DOHH2 (cell line): ENCODE results near the gene RASGRF1.

ENCODE experiments used
- H3F3A ChIP-seq: fragments of 200-600 bp; sonication (generic), shearing (Covaris generic); 2 replicates; pipeline ENCODE4 v1.6.0; 2016; ENCODE audit warnings: antibody characterized with exemption, mild to moderate bottlenecking; ENCODE audit not compliant: control insufficient read depth, insufficient read depth
- H3K27ac ChIP-seq: fragments of 200-600 bp; sonication (generic); 2 replicates; pipeline ENCODE4 v1.5.1; 2014; ENCODE audit warnings: low read depth, mild to moderate bottlenecking, low read length, moderate library complexity
- H3K27me3 ChIP-seq: fragments of 200-600 bp; sonication (generic); 2 replicates; pipeline ENCODE4 v1.6.1; 2014; ENCODE audit warnings: mild to moderate bottlenecking, low read length, mixed read lengths; ENCODE audit not compliant: control insufficient read depth
- H3K36me3 ChIP-seq: fragments of 200-600 bp; sonication (generic); 2 replicates; pipeline ENCODE4 v1.6.1; 2014; ENCODE audit warnings: mild to moderate bottlenecking, low read length, moderate library complexity, mixed read lengths; ENCODE audit not compliant: control insufficient read depth
- H3K4me1 ChIP-seq: fragments of 200-600 bp; sonication (generic); 2 replicates; pipeline ENCODE4 v1.6.1; 2014; ENCODE audit warnings: mild to moderate bottlenecking, low read length, mixed read lengths; ENCODE audit not compliant: control insufficient read depth
- H3K4me2 ChIP-seq: fragments of 200-600 bp; sonication (generic); 2 replicates; pipeline ENCODE4 v1.6.0; 2014; ENCODE audit warnings: mild to moderate bottlenecking, low read length, moderate library complexity
- H3K4me3 ChIP-seq: fragments of 200-600 bp; sonication (generic); 2 replicates; pipeline ENCODE4 v1.5.1; 2014; ENCODE audit warnings: mild to moderate bottlenecking, low read length, mixed read lengths
- H3K79me2 ChIP-seq: fragments of 200-600 bp; sonication (generic); 2 replicates; pipeline ENCODE4 v1.6.1; 2014; ENCODE audit warnings: mild to moderate bottlenecking, low read length, mixed read lengths; ENCODE audit not compliant: control insufficient read depth
- H3K9me2 ChIP-seq: fragments of 200-600 bp; sonication (generic); replicated peaks from 2 replicates; pipeline ENCODE4 v1.6.1; 2014; ENCODE audit warnings: mild to moderate bottlenecking, low read length, mixed read lengths; ENCODE audit not compliant: control insufficient read depth
- H3K9me3 ChIP-seq: fragments of 200-600 bp; sonication (generic); 2 replicates; pipeline ENCODE4 v1.6.1; 2014; ENCODE audit warnings: antibody characterized with exemption, low read length, mixed read lengths; ENCODE audit not compliant: control insufficient read depth, insufficient read depth
- H4K20me1 ChIP-seq: fragments of 200-600 bp; sonication (generic); 2 replicates; pipeline ENCODE4 v1.6.0; 2014; ENCODE audit warnings: low read depth, mild to moderate bottlenecking, antibody characterized with exemption, low read length, moderate library complexity; ENCODE audit not compliant: control insufficient read depth, insufficient read depth
- EZH2phosphoT487 ChIP-seq: fragments of 200-600 bp; sonication (generic); IDR thresholded peaks from 2 replicates; pipeline ENCODE4 v1.6.1; 2017; ENCODE audit warnings: borderline replicate concordance, mild to moderate bottlenecking, antibody characterized with exemption, low read length, moderate library complexity, mixed read lengths
- TF ChIP-seq, protein P1 (sequence below): fragments of 200-600 bp; sonication (generic); IDR thresholded peaks from one replicate; pipeline ENCODE4 v1.5.1; 2014; ENCODE audit warnings: antibody characterized with exemption, mild to moderate bottlenecking, low read depth, low read length; ENCODE audit not compliant: poor library complexity, severe bottlenecking

The RASGRF1 gene

DNA sequence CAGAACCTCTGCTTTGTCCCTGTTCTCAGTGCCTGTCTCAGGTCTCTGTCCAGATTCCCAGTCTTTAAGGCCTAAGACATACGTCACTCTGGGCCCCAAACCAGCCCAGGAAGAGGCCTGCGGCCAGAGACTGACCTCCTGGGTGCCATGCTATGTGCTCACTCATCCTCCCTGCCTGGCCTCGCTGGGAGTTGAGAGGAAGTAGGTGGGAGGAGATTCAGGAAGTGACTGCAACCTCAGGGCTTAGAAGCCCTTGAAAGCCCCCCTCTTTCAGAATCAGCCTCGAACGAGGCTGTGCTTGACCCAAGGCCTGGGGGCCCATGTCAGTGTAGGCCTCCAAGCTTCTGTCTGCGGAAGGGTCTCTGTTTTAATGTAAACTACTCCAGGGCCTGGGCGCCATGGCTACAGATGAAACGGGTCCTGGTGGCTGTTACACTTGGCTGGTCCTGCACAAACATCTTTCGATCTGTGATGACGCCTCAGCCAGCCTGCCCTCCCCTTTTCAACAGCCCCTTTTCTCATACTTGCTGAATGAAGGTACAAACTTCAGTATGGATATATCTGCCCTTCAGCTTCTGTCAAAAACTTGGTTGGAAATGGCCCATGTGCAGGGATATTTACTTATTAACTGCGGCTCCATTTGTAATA, 11.7 kb downstream of the RASGRF1 start:
- TF ChIP-seq, protein P1, sequence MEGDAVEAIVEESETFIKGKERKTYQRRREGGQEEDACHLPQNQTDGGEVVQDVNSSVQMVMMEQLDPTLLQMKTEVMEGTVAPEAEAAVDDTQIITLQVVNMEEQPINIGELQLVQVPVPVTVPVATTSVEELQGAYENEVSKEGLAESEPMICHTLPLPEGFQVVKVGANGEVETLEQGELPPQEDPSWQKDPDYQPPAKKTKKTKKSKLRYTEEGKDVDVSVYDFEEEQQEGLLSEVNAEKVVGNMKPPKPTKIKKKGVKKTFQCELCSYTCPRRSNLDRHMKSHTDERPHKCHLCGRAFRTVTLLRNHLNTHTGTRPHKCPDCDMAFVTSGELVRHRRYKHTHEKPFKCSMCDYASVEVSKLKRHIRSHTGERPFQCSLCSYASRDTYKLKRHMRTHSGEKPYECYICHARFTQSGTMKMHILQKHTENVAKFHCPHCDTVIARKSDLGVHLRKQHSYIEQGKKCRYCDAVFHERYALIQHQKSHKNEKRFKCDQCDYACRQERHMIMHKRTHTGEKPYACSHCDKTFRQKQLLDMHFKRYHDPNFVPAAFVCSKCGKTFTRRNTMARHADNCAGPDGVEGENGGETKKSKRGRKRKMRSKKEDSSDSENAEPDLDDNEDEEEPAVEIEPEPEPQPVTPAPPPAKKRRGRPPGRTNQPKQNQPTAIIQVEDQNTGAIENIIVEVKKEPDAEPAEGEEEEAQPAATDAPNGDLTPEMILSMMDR, result no peak
- TF ChIP-seq EZH2phosphoT487, result no peak
- Histone ChIP-seq H3K4me3 (no peak overlapping the region), H3K27me3 (0 out of 2 replicates have a peak, but pooled peaks cover 2% of the 10 kb centered on the region), H3K27ac (no peak overlapping the region), H3K36me3 (no peaks in the 10 kb centered on the region), H4K20me1 (no peaks in the 10 kb centered on the region), H3K4me1 (peaks cover 8% of the 10 kb centered on the region), H3K9me3 (no peaks in the 10 kb centered on the region), H3K79me2 (no peaks in the 10 kb centered on the region), H3K4me2 (peak overlapping the region; percentile 28; the same call in 1 of the 2 replicates), H3F3A (no peaks in the 10 kb centered on the region), H3K9me2 (no peaks in the 10 kb centered on the region)

DNA sequence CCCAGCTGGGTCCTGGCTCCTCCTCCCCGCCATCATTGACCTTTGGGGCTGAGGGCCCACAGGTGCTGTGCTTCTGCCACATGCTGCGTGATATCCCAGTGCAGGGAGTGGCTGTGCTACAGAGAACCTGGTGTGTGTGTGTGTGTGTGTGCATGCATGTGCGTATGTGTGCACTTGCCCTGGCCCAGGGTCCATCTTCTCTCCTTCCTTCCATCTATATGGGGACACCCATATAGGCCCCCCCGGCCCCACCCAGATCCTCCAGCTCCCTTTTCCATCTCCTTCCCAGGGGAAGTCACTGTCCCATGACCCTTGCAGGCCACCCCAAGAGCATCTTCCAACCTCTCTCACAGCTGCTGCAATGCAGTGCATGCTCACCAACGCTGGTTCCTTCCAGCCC, 12.6 kb downstream of the RASGRF1 start:
- H4K20me1 ChIP-seq, result no peaks in the 10 kb centered on the region
- no peaks in the 10 kb centered on the region for H3K9me3 ChIP-seq
- no peak overlapping the region for H3K4me2 ChIP-seq
- no peaks in the 10 kb centered on the region for H3K9me2 ChIP-seq
- H3K27ac ChIP-seq, result no peak overlapping the region
- 0 out of 2 replicates have a peak, but pooled peaks cover 2% of the 10 kb centered on the region for H3K27me3 ChIP-seq
- H3K79me2 ChIP-seq, result no peaks in the 10 kb centered on the region
- TF ChIP-seq, protein P1, result no peak
- TF ChIP-seq EZH2phosphoT487, result no peak
- no peaks in the 10 kb centered on the region for H3F3A ChIP-seq
- H3K4me3 ChIP-seq, result no peak overlapping the region
- no peaks in the 10 kb centered on the region for H3K36me3 ChIP-seq
- peaks cover 8% of the 10 kb centered on the region for H3K4me1 ChIP-seq

DNA sequence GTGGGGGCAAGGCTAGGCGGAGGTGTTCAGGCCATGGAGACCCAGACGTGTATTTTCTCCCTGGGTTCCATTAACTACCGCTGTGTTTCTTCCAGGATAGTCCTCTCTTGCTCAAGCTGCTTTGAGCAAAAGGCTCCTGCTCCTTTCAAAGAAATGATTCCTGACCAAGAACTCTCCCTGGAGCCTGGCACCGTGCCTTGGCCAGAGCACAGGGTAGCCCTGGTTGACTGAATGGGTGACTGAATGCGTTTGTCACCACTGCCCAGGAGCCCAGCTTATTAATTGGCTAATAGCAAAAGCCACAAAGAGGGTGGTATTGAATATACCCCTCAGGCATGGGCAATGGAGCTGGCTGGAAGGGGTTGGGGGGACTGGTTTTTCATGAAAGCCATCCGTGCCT, 13.9 kb downstream of the RASGRF1 start:
- Histone ChIP-seq H3K9me3 (no peaks in the 10 kb centered on the region), H3K27me3 (0 out of 2 replicates have a peak, but pooled peaks cover 2% of the 10 kb centered on the region), H3F3A (no peaks in the 10 kb centered on the region), H4K20me1 (no peaks in the 10 kb centered on the region), H3K27ac (no peak overlapping the region), H3K4me1 (peaks cover 8% of the 10 kb centered on the region), H3K4me3 (no peak overlapping the region), H3K79me2 (no peaks in the 10 kb centered on the region), H3K36me3 (no peaks in the 10 kb centered on the region), H3K9me2 (no peaks in the 10 kb centered on the region), H3K4me2 (no peak overlapping the region)
- TF ChIP-seq, protein P1, result no peak
- no peak for TF ChIP-seq EZH2phosphoT487
